Measurements from ENCODE around the gene KCNT2. TPM values are rescaled to one million over a fixed set of nuclear protein-coding genes. Genes with fewer than 3 reads are reported as not detected.

KCNT2 gene
- total RNA-seq, 3 donors from 2014 or later: 0.49 to 2.3 (median 0.60) TPM

DNA sequence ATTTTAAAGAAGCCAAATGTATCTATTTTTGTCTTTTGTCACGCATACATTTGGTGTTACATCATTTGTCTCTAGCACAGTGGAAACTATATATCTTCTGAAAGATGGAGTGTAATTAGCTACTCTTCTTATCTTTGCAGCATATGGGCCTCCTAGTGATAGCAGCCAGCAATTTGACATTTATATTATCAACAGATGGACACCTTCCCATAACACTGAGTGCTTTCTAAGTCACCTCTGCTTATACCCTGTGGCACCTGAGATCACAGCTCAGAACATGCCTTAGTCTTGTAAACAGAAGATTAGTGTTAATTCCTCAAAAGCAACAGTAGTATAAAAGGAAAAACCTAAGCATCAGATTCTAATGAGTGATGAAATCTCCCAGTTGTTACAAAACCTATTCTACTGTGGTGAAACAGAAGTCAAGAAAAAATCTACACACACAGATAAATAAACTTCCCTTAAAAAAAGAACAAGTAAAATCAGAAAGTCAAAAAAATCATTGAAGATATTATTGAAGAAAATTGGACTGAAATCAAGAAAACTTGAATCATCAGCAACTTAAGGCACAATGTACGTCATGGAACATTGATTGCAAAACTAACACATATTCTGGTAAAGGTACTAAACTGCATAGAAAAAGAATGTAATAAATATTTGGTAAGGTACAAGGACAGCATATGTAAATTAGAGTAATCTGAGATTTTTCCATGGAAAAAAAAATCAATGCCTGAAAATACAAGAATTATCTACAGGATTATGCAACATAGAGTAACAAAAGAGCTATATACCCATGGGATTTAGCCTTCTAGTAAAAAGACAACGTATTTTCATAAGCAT lies 61.7 kb downstream of the KCNT2 start:
- DNase-seq (no peak), ATAC-seq (no peak)
- intact Hi-C loops (cut with DNase I, micrococcal nuclease): no loop called here
- H3K9me3 ChIP-seq: no peaks in the 10 kb centered on the region
- no peak overlapping the region for H3K4me3 ChIP-seq
- no peaks in the 10 kb centered on the region for H3K4me1 ChIP-seq (ENCODE audit: low read depth)
- no peak for TF ChIP-seq CTCF (IDR thresholded peaks at IDR 0.05)
- no peaks in the 10 kb centered on the region for H3K36me3 ChIP-seq (ENCODE audit: low read depth)

DNA sequence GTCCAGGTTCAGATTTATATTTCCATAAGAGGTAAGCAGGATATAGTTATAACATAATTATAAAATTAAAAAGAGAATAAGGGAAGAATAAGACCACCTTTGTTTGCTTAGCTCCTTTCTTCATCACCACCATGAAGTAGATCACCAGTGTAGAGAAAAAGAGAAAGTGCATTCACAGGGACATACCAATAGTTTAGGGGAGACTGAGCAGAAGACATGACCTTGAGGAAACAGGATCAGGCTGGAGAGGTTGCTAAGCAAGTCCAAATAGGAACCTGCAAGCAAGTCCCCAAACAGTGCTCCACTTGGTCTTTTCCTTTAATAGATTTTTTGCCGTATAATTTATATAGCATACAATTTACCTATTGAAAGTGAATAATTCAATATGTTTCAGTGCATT lies 63.0 kb downstream of the KCNT2 start:
- no peak for DNase-seq
- intact Hi-C loops (cut with DNase I, micrococcal nuclease): no loop called here
- Histone ChIP-seq H3K9me3 (no peaks in the 10 kb centered on the region), H3K36me3 (ENCODE audit: low read depth) (no peaks in the 10 kb centered on the region), H3K4me3 (no peak overlapping the region), H3K4me1 (ENCODE audit: low read depth) (no peaks in the 10 kb centered on the region)
- ATAC-seq: no peak
- TF ChIP-seq CTCF (IDR thresholded peaks at IDR 0.05): no peak

DNA sequence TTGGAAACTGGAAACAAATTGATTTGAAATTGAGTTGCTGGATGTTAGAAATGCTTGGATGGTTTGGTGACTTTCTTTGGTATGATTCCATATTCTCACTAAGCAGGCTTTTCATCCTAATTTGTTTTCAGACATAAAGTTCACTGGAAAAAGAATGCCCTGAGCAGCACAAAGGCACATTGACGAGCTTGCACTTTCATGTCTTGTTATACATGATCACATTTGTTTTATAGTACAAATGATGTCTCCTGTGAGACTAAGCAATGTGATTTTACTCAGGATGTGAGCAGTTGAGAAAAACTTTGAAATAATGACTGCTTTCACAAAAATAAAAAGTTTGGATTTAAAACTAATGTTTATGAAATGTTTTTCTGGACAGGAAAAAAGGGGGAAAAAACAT lies 63.6 kb downstream of the KCNT2 start:
- no peak for ATAC-seq
- Histone ChIP-seq H3K4me3 (no peak overlapping the region), H3K36me3 (ENCODE audit: low read depth) (no peaks in the 10 kb centered on the region), H3K9me3 (no peaks in the 10 kb centered on the region), H3K4me1 (ENCODE audit: low read depth) (no peaks in the 10 kb centered on the region)
- intact Hi-C loops (cut with DNase I, micrococcal nuclease): no loop called here
- TF ChIP-seq CTCF (IDR thresholded peaks at IDR 0.05): no peak
- no peak for DNase-seq

GRCh38 chr1:196543833-196544232 lies 64.4 kb downstream of the KCNT2 start:
- no peaks in the 10 kb centered on the region for H3K36me3 ChIP-seq (ENCODE audit: low read depth)
- intact Hi-C loops (cut with DNase I, micrococcal nuclease): no loop called here
- H3K4me1 ChIP-seq (ENCODE audit: low read depth): no peaks in the 10 kb centered on the region
- no peaks in the 10 kb centered on the region for H3K9me3 ChIP-seq
- H3K4me3 ChIP-seq: no peak overlapping the region
- no peak for ATAC-seq
- TF ChIP-seq CTCF (IDR thresholded peaks at IDR 0.05): no peak
- no peak for DNase-seq

- ATAC-seq (no peak), DNase-seq (no peak)
- no peak for TF ChIP-seq CTCF (IDR thresholded peaks at IDR 0.05)
- H3K36me3 ChIP-seq (ENCODE audit: low read depth): no peaks in the 10 kb centered on the region
- H3K4me3 ChIP-seq: no peak overlapping the region
- H3K4me1 ChIP-seq (ENCODE audit: low read depth): no peaks in the 10 kb centered on the region
- H3K9me3 ChIP-seq: peaks cover 21% of the 10 kb centered on the region
- intact Hi-C loops (cut with DNase I, micrococcal nuclease): no loop called here
Observed at GRCh38 chr1:196538473-196538872, 69.8 kb downstream of the KCNT2 start.

Data from mucosa of descending colon (tissue), 3 donors.